ENCODE data around the gene DCLK3. TPM values are rescaled to one million over a fixed set of nuclear protein-coding genes. Genes with fewer than 3 reads are reported as not detected.

DCLK3 gene
- polyA plus RNA-seq, 3 donors, result 0.95 to 1.4 (median 1.1) TPM

DNA sequence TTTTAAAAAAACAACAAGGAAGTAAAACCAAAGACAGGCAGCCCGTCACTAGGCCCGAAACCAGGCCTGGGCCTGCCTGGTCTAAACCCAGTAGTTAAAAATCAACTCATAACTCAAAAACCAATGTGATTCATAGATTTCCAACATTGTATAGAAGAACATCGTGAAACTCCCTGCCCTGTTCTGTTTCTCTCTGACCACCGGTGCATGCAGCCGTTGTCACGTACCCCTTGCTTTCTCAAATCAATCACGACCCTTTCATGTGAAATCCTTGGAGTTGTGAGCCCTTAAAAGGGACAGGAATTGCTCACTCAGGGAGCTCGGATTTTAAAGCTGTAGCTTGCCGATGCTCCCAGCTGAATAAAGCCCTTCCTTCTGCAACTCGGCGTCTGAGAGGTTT is 89.5 kb downstream of the DCLK3 start:
- no peak for DNase-seq

GRCh38 chr3:36669764-36670163 is 94.6 kb downstream of the DCLK3 start:
- no peak for DNase-seq

- peak; percentile 26 for DNase-seq
Measured at GRCh38 chr3:36666166-36666565, 98.2 kb downstream of the DCLK3 start.

- DNase-seq, result no peak
Measured at GRCh38 chr3:36663666-36664291, 100.6 kb downstream of the DCLK3 start.

GRCh38 chr3:36662626-36663025 is 101.7 kb downstream of the DCLK3 start:
- DNase-seq, result no peak

Other genes starting within 250 kb of the DCLK3 start
- 1 to 10 TPM; 6.8 to 10.0 (median 7.9) TPM for gene TRANK1, start 180.5 kb upstream of the DCLK3 start, polyA plus RNA-seq (ENCODE audit: insufficient read length in 3 of 3)
- gene EPM2AIP1, start 228.6 kb upstream of the DCLK3 start, polyA plus RNA-seq (ENCODE audit: insufficient read length in 3 of 3), result 10 to 100 TPM; 47.2 to 55.2 (median 54.7) TPM
- gene MLH1, start 229.0 kb upstream of the DCLK3 start, polyA plus RNA-seq (ENCODE audit: insufficient read length in 3 of 3), result 10 to 100 TPM; 45.4 to 60.5 (median 49.6) TPM